Measurements from ENCODE around the gene CA10. TPM values are rescaled to one million over a fixed set of nuclear protein-coding genes. Genes with fewer than 3 reads are reported as not detected.

Gene CA10
- polyA plus RNA-seq, 1 donor from 2014 or later, result not detected

DNA sequence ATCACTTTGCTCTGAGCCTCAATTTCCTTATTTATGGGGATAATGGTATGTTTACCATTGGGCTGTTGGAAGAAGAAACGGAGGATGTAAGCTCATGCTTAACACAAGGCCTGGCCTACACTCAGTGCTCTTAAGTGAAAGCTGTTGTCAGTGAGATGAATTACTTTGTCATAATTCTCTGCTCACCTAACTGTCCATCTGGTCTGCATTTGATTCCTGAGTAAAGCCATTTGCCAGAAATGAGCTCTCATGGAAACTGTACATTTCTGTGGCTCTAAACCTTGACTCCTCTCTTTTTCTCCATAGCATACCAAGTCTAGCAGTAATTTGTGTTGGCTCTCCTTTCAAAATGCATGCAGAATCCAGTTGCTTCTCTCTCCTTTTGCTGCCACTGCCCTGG lies 452.4 kb downstream of the CA10 start:
- Mint-ChIP-seq H3K36me3 (no peaks in the 10 kb centered on the region), H3K27me3 (peaks cover 2% of the 10 kb centered on the region), H3K4me3 (no peak overlapping the region), H3K9me3 (no peaks in the 10 kb centered on the region), H3K4me1 (no peaks in the 10 kb centered on the region), H3K27ac (no peak overlapping the region)

GRCh38 chr17:51703361-51704341 lies 454.9 kb downstream of the CA10 start:
- H3K4me3 Mint-ChIP-seq, result no peak overlapping the region
- no peak overlapping the region for H3K27ac Mint-ChIP-seq
- H3K4me1 Mint-ChIP-seq, result peaks cover 0 to 2% (median 0%) of the 10 kb centered on the region in 3 donors
- H3K9me3 Mint-ChIP-seq, result no peaks in the 10 kb centered on the region
- H3K36me3 Mint-ChIP-seq, result no peaks in the 10 kb centered on the region
- H3K27me3 Mint-ChIP-seq, result no peaks in the 10 kb centered on the region

- Mint-ChIP-seq H3K27me3 (no peaks in the 10 kb centered on the region), H3K36me3 (no peaks in the 10 kb centered on the region), H3K4me3 (no peak overlapping the region), H3K4me1 (peaks cover 0 to 2% (median 0%) of the 10 kb centered on the region in 3 donors), H3K9me3 (no peaks in the 10 kb centered on the region), H3K27ac (no peak overlapping the region)
These were observed 455.6 kb downstream of the CA10 start for GRCh38 chr17:51702963-51703360.

- no peak overlapping the region for H3K27ac Mint-ChIP-seq
- no peaks in the 10 kb centered on the region for H3K27me3 Mint-ChIP-seq
- H3K4me3 Mint-ChIP-seq, result no peak overlapping the region
- peaks cover 0 to 2% (median 0%) of the 10 kb centered on the region in 3 donors for H3K4me1 Mint-ChIP-seq
- H3K36me3 Mint-ChIP-seq, result no peaks in the 10 kb centered on the region
- H3K9me3 Mint-ChIP-seq, result peaks cover 0 to 2% (median 0%) of the 10 kb centered on the region in 3 donors
These were observed 457.0 kb downstream of the CA10 start for GRCh38 chr17:51701501-51701900.

GRCh38 chr17:51700011-51700760 lies 458.3 kb downstream of the CA10 start:
- peaks cover 0 to 2% (median 0%) of the 10 kb centered on the region in 3 donors for H3K4me1 Mint-ChIP-seq
- H3K9me3 Mint-ChIP-seq, result peaks cover 0 to 7% (median 6%) of the 10 kb centered on the region in 3 donors
- no peaks in the 10 kb centered on the region for H3K27me3 Mint-ChIP-seq
- no peak overlapping the region for H3K4me3 Mint-ChIP-seq
- no peaks in the 10 kb centered on the region for H3K36me3 Mint-ChIP-seq
- H3K27ac Mint-ChIP-seq, result no peak overlapping the region

DNA sequence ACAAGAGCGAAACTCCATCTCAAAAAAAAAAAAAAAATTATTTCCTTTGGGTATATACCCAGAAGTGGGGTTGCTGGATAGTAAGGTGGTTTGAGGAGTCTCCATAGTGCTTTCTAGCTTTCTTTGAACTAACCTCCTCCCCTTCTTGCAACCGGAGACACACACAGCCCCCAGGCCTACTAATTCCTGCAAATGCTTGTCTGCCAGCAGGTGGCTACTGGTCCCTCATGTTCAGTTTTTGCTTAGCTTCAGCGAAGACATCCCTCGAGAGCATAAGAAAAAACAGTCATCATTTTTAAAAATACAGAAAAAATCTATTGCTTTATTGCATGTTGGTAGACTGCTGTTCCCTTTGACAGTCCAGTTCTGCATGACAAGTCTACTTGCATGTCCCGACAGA lies 459.2 kb downstream of the CA10 start:
- peaks cover 0 to 2% (median 0%) of the 10 kb centered on the region in 3 donors for H3K4me1 Mint-ChIP-seq
- no peaks in the 10 kb centered on the region for H3K36me3 Mint-ChIP-seq
- no peak overlapping the region for H3K27ac Mint-ChIP-seq
- no peak overlapping the region for H3K4me3 Mint-ChIP-seq
- H3K9me3 Mint-ChIP-seq, result peaks cover 2 to 11% (median 8%) of the 10 kb centered on the region in 3 donors
- no peaks in the 10 kb centered on the region for H3K27me3 Mint-ChIP-seq

GRCh38 chr17:51692917-51693316 lies 465.6 kb downstream of the CA10 start:
- Mint-ChIP-seq H3K27me3 (no peaks in the 10 kb centered on the region), H3K36me3 (no peaks in the 10 kb centered on the region), H3K27ac (no peak overlapping the region), H3K9me3 (peaks cover 10 to 23% (median 10%) of the 10 kb centered on the region in 3 donors), H3K4me3 (no peak overlapping the region), H3K4me1 (no peaks in the 10 kb centered on the region)

- Mint-ChIP-seq H3K36me3 (no peaks in the 10 kb centered on the region), H3K27ac (no peak overlapping the region), H3K4me3 (no peak overlapping the region), H3K4me1 (no peaks in the 10 kb centered on the region), H3K9me3 (peaks cover 3 to 11% (median 4%) of the 10 kb centered on the region in 3 donors), H3K27me3 (no peaks in the 10 kb centered on the region)
These were observed 470.6 kb downstream of the CA10 start for GRCh38 chr17:51687887-51688286.

DNA sequence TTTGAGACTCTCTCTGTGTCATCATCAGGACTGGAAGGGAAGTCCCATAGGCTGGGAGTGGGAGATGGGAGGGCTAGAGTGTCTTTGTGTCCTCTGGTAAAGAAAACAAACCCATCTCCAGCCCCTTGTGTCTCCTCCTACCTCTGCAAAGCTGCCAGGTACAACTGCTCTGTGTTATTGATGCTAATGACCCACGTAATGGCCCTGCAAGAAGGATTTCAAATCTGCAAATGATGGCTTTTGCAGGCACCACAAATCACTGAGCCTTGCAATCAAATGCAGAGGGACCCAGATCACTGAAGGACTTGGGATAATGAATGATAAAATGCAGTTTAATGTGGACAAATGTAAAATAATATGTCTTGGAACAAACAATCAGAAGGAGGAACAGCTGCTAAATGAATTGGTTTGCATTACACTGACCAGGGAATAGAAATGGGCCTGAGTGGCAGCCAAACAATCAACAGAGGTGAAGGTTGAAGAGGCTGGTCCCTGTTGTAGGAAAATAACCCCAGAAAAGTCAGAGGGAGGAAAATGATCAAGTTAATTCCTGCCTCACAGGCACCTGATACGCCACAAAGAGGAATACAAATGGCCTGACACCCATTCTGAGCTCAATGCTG lies 473.1 kb downstream of the CA10 start:
- Mint-ChIP-seq H3K4me1 (no peaks in the 10 kb centered on the region), H3K27me3 (no peaks in the 10 kb centered on the region), H3K4me3 (no peak overlapping the region), H3K36me3 (no peaks in the 10 kb centered on the region), H3K9me3 (peaks cover 2 to 4% (median 2%) of the 10 kb centered on the region in 3 donors), H3K27ac (no peak overlapping the region)

DNA sequence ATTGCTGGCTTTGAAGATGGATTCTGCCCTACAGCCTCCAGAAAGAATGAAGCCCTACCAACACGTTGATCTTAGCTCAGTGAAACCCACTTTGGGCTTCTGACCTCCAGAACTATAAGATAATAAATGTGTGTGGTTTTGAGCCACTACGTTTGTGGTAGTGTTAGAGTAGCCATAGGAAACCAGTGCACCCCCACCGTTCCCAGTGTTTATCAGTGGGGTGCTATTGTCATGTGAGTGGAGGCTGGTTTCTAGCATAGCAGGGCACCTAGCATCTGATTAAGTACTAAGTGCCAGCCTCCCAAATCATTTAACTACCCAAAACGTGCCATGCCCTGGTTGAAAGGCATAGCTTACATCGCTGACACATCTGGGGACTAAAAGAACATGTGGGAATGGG lies 474.3 kb downstream of the CA10 start:
- H3K9me3 Mint-ChIP-seq, result peaks cover 0 to 4% (median 0%) of the 10 kb centered on the region in 3 donors
- no peak overlapping the region for H3K27ac Mint-ChIP-seq
- no peaks in the 10 kb centered on the region for H3K36me3 Mint-ChIP-seq
- H3K4me1 Mint-ChIP-seq, result no peaks in the 10 kb centered on the region
- H3K4me3 Mint-ChIP-seq, result no peak overlapping the region
- no peaks in the 10 kb centered on the region for H3K27me3 Mint-ChIP-seq

DNA sequence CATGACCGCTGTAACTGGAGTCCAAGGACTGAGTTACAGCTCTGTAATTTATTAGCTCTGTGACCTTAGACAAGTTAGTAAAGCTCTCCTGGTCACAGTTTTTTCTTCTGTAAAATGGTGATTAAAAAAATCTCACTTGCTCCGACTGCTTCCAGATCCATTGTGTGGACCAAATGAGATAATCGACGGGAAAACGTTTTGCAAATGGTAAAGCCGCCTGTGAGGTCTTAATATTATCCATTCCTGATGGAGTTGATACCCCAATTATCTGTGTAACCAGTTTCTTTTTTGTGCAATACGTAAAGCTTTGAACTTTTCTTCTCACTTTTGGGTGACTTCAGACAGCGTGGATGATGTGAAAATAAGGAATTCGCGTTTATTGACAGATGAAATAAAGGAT lies 475.2 kb downstream of the CA10 start:
- Mint-ChIP-seq H3K4me1 (no peaks in the 10 kb centered on the region), H3K27me3 (no peaks in the 10 kb centered on the region), H3K9me3 (peaks cover 0 to 2% (median 0%) of the 10 kb centered on the region in 3 donors)

DNA sequence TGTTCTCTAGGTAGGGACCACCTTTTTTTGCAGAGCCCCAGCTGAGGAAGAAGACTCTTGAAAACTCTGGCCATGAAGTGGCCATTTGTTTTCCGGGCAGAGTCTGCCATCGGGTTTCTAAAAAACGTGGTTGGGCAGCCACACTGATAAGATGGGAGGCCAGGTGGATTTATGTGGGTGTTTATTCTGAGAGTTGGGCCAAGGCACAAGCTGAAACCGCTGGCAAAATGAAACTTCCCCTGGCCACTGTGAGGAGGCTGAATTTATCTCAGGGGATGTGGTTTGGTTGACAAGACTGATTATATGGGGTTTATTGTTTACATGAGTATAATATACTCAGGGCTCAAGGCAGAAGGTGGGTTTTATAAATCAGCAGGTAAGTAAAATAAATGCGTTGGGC lies 476.4 kb downstream of the CA10 start:
- Mint-ChIP-seq H3K27ac (no peak overlapping the region), H3K4me3 (no peak overlapping the region), H3K27me3 (no peaks in the 10 kb centered on the region), H3K9me3 (peaks cover 0 to under 1% (median 0%) of the 10 kb centered on the region in 3 donors), H3K36me3 (no peaks in the 10 kb centered on the region), H3K4me1 (no peaks in the 10 kb centered on the region)

More for the DNA sequence above, 475.2 kb downstream of the CA10 start:
- H3K36me3 Mint-ChIP-seq, result no peaks in the 10 kb centered on the region
- H3K4me3 Mint-ChIP-seq, result no peak overlapping the region
- no peak overlapping the region for H3K27ac Mint-ChIP-seq

GRCh38 chr17:51677875-51678274 lies 480.6 kb downstream of the CA10 start:
- no peak overlapping the region for H3K4me3 Mint-ChIP-seq
- H3K27me3 Mint-ChIP-seq, result no peaks in the 10 kb centered on the region
- H3K27ac Mint-ChIP-seq, result no peak overlapping the region
- H3K9me3 Mint-ChIP-seq, result no peaks in the 10 kb centered on the region
- no peaks in the 10 kb centered on the region for H3K4me1 Mint-ChIP-seq
- no peaks in the 10 kb centered on the region for H3K36me3 Mint-ChIP-seq

DNA sequence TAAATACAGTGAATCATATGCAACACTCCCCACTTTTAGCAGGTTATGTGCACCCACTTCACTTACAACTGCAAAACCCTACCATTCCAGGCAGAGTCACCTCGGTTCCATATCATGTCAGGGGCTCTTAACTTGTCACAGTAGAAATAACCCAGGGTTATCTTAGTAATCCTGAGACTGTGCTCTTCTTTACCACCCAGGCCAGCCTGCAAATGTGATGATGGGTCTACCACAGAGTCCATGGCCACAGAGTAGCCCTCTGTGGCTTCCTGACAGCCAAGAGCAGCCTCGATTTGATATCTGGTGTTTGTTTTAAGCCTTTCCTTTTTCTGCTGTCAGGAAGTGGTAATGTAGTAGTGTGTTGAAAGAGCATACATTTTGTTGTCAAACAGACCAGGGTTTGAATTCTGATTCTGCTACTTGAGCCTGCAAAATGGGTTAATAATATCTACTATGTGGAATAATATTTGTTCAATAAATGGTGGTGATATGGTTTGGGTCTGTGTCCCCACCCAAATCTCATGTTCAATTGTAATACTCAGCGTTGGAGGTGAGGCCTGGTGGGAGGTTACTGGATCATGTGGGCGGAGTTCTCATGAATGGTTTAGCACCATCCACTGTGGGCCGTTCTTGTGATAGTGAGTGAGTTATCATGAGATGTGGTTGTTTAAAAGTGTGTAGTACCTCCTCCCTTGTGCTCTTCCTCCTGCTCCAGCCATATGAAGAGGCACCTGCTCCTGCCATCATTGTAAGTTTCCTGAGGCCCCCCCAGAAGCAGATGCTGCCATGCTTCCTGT lies 481.6 kb downstream of the CA10 start:
- Mint-ChIP-seq H3K9me3 (no peaks in the 10 kb centered on the region), H3K4me1 (no peaks in the 10 kb centered on the region), H3K27me3 (no peaks in the 10 kb centered on the region), H3K36me3 (no peaks in the 10 kb centered on the region), H3K4me3 (no peak overlapping the region), H3K27ac (no peak overlapping the region)
